ENCODE results near the gene NEDD8.
"Not testable (repeated sequence)": the region's sequence is repeated elsewhere in the genome, so short reads cannot be mapped to it uniquely, and the experiment has no call there.

DNA sequence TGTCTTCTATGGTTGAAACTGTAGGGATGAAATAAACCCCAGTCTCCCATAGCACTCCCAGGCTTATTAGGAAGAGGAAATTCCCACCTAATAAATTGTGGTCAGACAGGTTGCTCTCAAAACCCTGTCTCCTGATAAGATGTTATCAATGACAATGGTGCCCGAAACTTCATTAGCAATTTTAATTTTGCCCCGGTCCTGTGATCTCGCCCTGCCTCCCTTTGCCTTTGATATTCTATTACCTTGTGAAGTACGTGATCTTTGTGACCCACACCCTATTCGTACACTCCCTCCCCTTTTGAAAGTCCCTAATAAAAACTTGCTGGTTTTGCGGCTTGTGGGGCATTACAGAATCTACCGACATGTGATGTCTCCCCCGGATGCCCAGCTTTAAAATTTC is 29.6 kb downstream of the NEDD8 start:
- not testable (repeated sequence) for TF ChIP-seq ZNF274 (IDR thresholded peaks at IDR 0.05; ENCODE audit: low read depth, low read length); YY1 (IDR thresholded peaks at IDR 0.05; ENCODE audit: insufficient read depth, insufficient read length)

All from NT2/D1 (cell line).